HEK293T (cell line): Measurements from ENCODE around the gene DAPK1.
A peak's percentile ranks its signal among the peaks of the same experiment; 100 is the strongest.

Experiments used
- CTCF ChIA-PET: fragments of 350-600 bp; formaldehyde crosslinking; extraction: SDS; loops from one replicate; lab custom pipeline; 2021; ENCODE audit warnings: antibody characterized with exemption, inconsistent platforms; lab: Yijun Ruan, JAX
- POLR2A ChIA-PET: fragments of 350-600 bp; formaldehyde crosslinking; extraction: SDS; loops from one replicate; lab custom pipeline; 2020; ENCODE audit warnings: antibody characterized with exemption, inconsistent platforms; lab: Yijun Ruan, JAX
- DNase-seq: peaks from one replicate; pipeline ENCODE4 v3.0.0; 2012; ENCODE audit warnings: mixed read lengths; ENCODE audit errors: extremely low spot score
- ARNT ChIP-seq: fragments of 450-650 bp; IDR thresholded peaks from 2 replicates; pipeline ENCODE4 v1.6.1; 2017; ENCODE audit warnings: mild to moderate bottlenecking
- BHLHE40 ChIP-seq: fragments of 450-650 bp; IDR thresholded peaks from 2 replicates; pipeline ENCODE4 v1.6.1; 2016; ENCODE audit warnings: mild to moderate bottlenecking, moderate library complexity, borderline replicate concordance
- CTBP1 ChIP-seq: fragments of 450-650 bp; IDR thresholded peaks from 2 replicates; pipeline ENCODE4 v1.6.1; 2016; ENCODE audit warnings: borderline replicate concordance
- ELF4 ChIP-seq: fragments of 450-650 bp; IDR thresholded peaks from 2 replicates; pipeline ENCODE4 v1.6.1; 2017; ENCODE audit warnings: antibody characterized with exemption
- FOXA1 ChIP-seq: fragments of 450-650 bp; IDR thresholded peaks from 2 replicates; pipeline ENCODE4 v1.6.1; 2016; ENCODE audit warnings: mild to moderate bottlenecking
- FOXK2 ChIP-seq: fragments of 450-650 bp; IDR thresholded peaks from 2 replicates; pipeline ENCODE4 v1.6.1; 2016; ENCODE audit warnings: mild to moderate bottlenecking
- FOXM1 ChIP-seq: fragments of 450-650 bp; IDR thresholded peaks from 2 replicates; pipeline ENCODE4 v1.6.1; 2017; ENCODE audit warnings: mild to moderate bottlenecking, borderline replicate concordance
- HDGF ChIP-seq: fragments of 450-650 bp; IDR thresholded peaks from 2 replicates; pipeline ENCODE4 v1.6.1; 2017; ENCODE audit warnings: antibody characterized with exemption, borderline replicate concordance
- L3MBTL2 ChIP-seq: fragments of 450-650 bp; conservative IDR thresholded peaks from 2 replicates; pipeline ENCODE4 v1.6.1; 2016; ENCODE audit warnings: mild to moderate bottlenecking
- LEF1 ChIP-seq: fragments of 450-650 bp; IDR thresholded peaks from 2 replicates; pipeline ENCODE4 v1.6.1; 2017; ENCODE audit warnings: mild to moderate bottlenecking, borderline replicate concordance
- SP1 ChIP-seq: fragments of 450-650 bp; IDR thresholded peaks from 2 replicates; pipeline ENCODE4 v1.6.1; 2017
- SUZ12 ChIP-seq: fragments of 450-650 bp; IDR thresholded peaks from 2 replicates; pipeline ENCODE4 v1.6.1; 2016; ENCODE audit warnings: mild to moderate bottlenecking
- TARDBP ChIP-seq: fragments of 450-650 bp; IDR thresholded peaks from 2 replicates; pipeline ENCODE4 v1.6.1; 2016
- ZNF384 ChIP-seq: fragments of 450-650 bp; IDR thresholded peaks from 2 replicates; pipeline ENCODE4 v1.6.1; 2016
- TF ChIP-seq, protein P1 (sequence below): fragments of 450-650 bp; IDR thresholded peaks from 2 replicates; pipeline ENCODE4 v1.6.1; 2016

The DAPK1 gene

DNA sequence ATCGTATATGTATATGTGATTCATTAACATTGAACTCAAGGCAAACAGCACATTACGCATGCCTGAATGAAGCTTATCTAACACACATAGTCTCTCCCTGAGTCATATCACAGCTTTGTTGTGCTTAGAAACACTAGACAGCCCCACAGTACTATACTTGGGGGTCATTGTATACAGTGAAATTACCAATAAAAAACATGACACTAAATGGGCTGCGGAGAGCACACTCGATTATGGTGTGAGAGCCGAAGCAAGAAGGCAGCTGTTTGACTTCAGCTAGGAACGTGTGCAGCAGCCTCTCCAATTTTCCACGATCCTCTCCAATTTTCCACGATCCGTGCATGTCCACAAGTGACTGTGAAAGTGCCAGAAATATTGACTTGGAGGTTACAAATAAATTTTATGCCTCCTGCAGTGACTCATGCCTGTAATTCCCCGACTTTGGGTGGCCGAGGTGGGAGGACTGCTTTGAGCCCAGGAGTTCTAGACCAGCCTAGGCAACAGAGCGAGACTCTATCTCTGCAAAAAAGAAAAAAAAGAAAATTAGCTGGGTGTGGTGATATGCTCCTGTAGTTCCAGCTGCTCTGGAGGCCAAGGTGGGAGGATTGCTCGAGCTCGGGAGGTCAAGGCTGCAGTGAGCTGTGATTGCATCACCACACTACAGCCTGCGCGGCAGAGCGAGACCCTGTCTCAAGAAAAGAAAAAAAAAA, 102.4 kb downstream of the DAPK1 start:
- peak; percentile 17 for DNase-seq
- ChIA-PET POLR2A (no interaction called here), CTCF (no interaction called here)
- TF ChIP-seq CTBP1 (0 out of 2 replicates have a peak, but pooled peaks have one; percentile 11), LEF1 (no peak)
- TF ChIP-seq, protein P1, sequence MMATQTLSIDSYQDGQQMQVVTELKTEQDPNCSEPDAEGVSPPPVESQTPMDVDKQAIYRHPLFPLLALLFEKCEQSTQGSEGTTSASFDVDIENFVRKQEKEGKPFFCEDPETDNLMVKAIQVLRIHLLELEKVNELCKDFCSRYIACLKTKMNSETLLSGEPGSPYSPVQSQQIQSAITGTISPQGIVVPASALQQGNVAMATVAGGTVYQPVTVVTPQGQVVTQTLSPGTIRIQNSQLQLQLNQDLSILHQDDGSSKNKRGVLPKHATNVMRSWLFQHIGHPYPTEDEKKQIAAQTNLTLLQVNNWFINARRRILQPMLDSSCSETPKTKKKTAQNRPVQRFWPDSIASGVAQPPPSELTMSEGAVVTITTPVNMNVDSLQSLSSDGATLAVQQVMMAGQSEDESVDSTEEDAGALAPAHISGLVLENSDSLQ: peak; percentile 17; the same call in 1 of the 2 replicates

- TF ChIP-seq TARDBP (no peak), ZNF384 (no peak), HDGF (no peak), SP1 (no peak), L3MBTL2 (no peak), ARNT (no peak)
- CTCF ChIA-PET: no interaction called here
- no peak for DNase-seq
- POLR2A ChIA-PET: no interaction called here
These were observed 103.5 kb downstream of the DAPK1 start for GRCh38 chr9:87601176-87601575.

DNA sequence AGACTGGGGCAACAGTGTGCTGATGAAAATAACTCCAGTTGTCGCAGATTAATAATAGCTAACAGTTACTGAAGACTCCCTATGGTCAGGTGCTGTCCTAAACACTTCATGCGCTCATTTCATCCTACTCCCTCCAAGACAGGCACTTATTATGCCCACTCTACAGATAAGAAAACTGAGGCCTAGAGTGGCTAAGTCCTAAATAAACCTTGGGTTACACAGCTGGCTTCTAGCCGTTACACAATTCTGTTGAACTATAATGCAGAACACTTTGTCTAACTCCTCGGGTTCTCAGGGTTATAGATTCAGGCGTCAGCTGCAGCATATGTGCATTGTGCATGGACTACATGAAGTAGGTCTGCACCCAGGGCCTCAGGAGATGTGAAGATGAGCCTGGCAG, 103.9 kb downstream of the DAPK1 start:
- no peak for DNase-seq
- CTCF ChIA-PET: no interaction called here
- POLR2A ChIA-PET: interaction anchor here (0.7 kb wide), 1 partner anchor 32 kb away, joined by 3 read pairs; no protein-coding TSS in a partner anchor
- TF ChIP-seq FOXM1 (no peak), CTBP1 (no peak), ZNF384 (no peak), SP1 (no peak)

GRCh38 chr9:87602933-87603643, 105.4 kb downstream of the DAPK1 start:
- TF ChIP-seq TARDBP: no peak
- TF ChIP-seq SP1: no peak
- no peak for TF ChIP-seq FOXK2
- no peak for TF ChIP-seq ELF4
- no peak for TF ChIP-seq FOXM1
- TF ChIP-seq, protein P1: peak; percentile 97
- TF ChIP-seq ZNF384: no peak
- TF ChIP-seq LEF1: no peak
- TF ChIP-seq FOXA1: no peak
- TF ChIP-seq SUZ12: no peak
- no peak for TF ChIP-seq HDGF
- TF ChIP-seq L3MBTL2: no peak
- TF ChIP-seq ARNT: peak; percentile 33; the same call in 1 of the 2 replicates
- peak; percentile 87 for TF ChIP-seq CTBP1
- TF ChIP-seq BHLHE40: no peak
- ChIA-PET CTCF (interaction anchor here (0.7 kb wide), 1 partner anchor 46 kb away, joined by 4 read pairs; no protein-coding TSS in a partner anchor), POLR2A (no interaction called here)

DNA sequence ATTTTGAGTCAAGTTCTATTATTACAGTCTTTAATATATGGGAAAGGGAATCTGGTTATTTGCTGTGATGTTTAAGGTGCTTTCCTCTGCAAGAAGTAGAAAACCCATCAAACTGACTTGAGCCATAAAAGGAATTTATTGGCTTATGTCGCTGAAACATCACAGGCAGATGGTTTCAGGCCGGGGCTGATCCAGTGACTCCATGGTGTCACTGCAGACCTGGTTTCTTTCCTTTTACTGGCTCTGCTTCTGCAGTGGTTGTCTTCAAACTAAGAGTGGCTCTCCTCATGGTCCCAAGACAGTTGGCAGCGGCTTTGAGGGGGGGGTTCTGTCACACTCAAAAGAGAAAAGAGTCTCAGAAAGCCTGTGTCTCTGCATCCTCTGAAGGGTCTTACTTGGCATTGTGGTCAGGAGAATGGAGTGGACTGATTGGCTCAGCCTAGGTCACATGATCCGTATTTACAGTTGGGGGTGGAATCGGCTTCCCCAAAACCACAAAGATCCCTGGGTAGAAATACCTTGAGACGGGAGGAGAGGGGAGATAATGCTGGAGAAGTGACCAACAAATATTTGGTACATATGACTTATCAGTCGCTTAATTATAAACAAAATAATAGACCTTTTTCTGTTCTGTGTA, 106.3 kb downstream of the DAPK1 start:
- TF ChIP-seq FOXM1 (no peak), ARNT (no peak), SP1 (no peak)
- TF ChIP-seq, protein P1: peak; percentile 41; the same call in 1 of the 2 replicates
- CTCF ChIA-PET: no interaction called here
- DNase-seq: peak; percentile 48
- POLR2A ChIA-PET: interaction anchor here (0.6 kb wide), 1 partner anchor 96 kb away, joined by 3 read pairs; no protein-coding TSS in a partner anchor

More at GRCh38 chr9:87602933-87603643, 105.4 kb downstream of the DAPK1 start:
- DNase-seq: peak; percentile 37

- DNase-seq: no peak
- ChIA-PET CTCF (no interaction called here), POLR2A (no interaction called here)
- TF ChIP-seq HDGF (no peak), L3MBTL2 (no peak), LEF1 (no peak), FOXA1 (no peak), CTBP1 (no peak), ZNF384 (no peak), BHLHE40 (no peak)
These were observed 107.4 kb downstream of the DAPK1 start for GRCh38 chr9:87604886-87605588.
